HEK293 (cell line): ENCODE data around the gene GTF2H4.

Experiments
- CTCF ChIP-seq: fragments of 450-650 bp; formaldehyde crosslinking; IDR thresholded peaks from 2 replicates; pipeline ENCODE4 v1.5.1; 2016; ENCODE audit warnings: missing biosample characterization, missing genetic modification characterization
- TCF7L2 ChIP-seq: IDR thresholded peaks from 2 replicates; pipeline ENCODE4 v1.6.1; 2011; ENCODE audit warnings: low read depth, mild to moderate bottlenecking, inconsistent platforms, low read length, moderate library complexity, borderline replicate concordance
- ZNF24 ChIP-seq: fragments of 450-650 bp; formaldehyde crosslinking; IDR thresholded peaks from 2 replicates; pipeline ENCODE4 v1.5.1; 2016; ENCODE audit warnings: missing biosample characterization, missing genetic modification characterization
- ZNF514 ChIP-seq: fragments of 450-650 bp; formaldehyde crosslinking; IDR thresholded peaks from 2 replicates; pipeline ENCODE4 v1.5.1; 2016; ENCODE audit warnings: missing biosample characterization, missing genetic modification characterization
- ZNF571 ChIP-seq: fragments of 450-650 bp; formaldehyde crosslinking; IDR thresholded peaks from 2 replicates; pipeline ENCODE4 v1.5.0; 2017; ENCODE audit warnings: missing biosample characterization, missing genetic modification characterization
- ZNF76 ChIP-seq: fragments of 450-650 bp; formaldehyde crosslinking; IDR thresholded peaks from 2 replicates; pipeline ENCODE4; 2016; ENCODE audit warnings: low read depth, missing biosample characterization, missing genetic modification characterization, borderline replicate concordance

- no peak for TF ChIP-seq CTCF
- TF ChIP-seq ZNF514 (tag by site-specific recombination): no peak
- no peak for TF ChIP-seq ZNF24 (tag by site-specific recombination)
- no peak for TF ChIP-seq ZNF76 (tag by site-specific recombination)
- no peak for TF ChIP-seq ZNF571
- no peak for TF ChIP-seq TCF7L2
These were observed 20.7 kb downstream of the GTF2H4 start for GRCh38 chr6:30928677-30929076.
